Lung (tissue), 12 donors: ENCODE results near the gene COL17A1. TPM values are rescaled to one million over a fixed set of nuclear protein-coding genes. Genes with fewer than 3 reads are reported as not detected.

Experiments used
- ATAC-seq: fragments of 200-7000 bp; cut with Tn5 transposase; one replicate; pipeline ENCODE4 v1.9.1; 2020; ENCODE audit warnings: moderate number of reproducible peaks; ENCODE audit not compliant: insufficient read depth, low FRiP score
- DNase-seq, 3 donors: peaks; one replicate each; pipeline ENCODE4 v3.0.0-alpha.2; 2013 to 2017
- H3K27ac ChIP-seq, 2 donors: one replicate each; pipeline ENCODE4 v1.5.1; 2013; ENCODE audit warnings: mild to moderate bottlenecking in 2 of 2, moderate library complexity in 2 of 2, control low read depth in 1 of 2, inconsistent platforms in 1 of 2, low read depth in 1 of 2, low read length in 1 of 2
- H3K27me3 ChIP-seq, 3 donors: one replicate each; pipeline ENCODE4 v1.5.1; 2013; ENCODE audit warnings: low read length in 2 of 3; ENCODE audit not compliant: control insufficient read depth in 3 of 3, insufficient read depth in 3 of 3
- H3K36me3 ChIP-seq, 4 donors: one replicate each; pipeline ENCODE4 v1.5.1; 2013; ENCODE audit warnings: low read length in 4 of 4, mild to moderate bottlenecking in 1 of 4, moderate library complexity in 1 of 4; ENCODE audit not compliant: control insufficient read depth in 4 of 4, insufficient read depth in 4 of 4
- H3K4me1 ChIP-seq, 5 donors: one replicate each; pipeline ENCODE4 v1.5.1; 2013; ENCODE audit warnings: low read length in 5 of 5, mild to moderate bottlenecking in 2 of 5, moderate library complexity in 1 of 5; ENCODE audit not compliant: control insufficient read depth in 5 of 5, insufficient read depth in 5 of 5
- H3K4me3 ChIP-seq: one replicate; pipeline ENCODE4 v1.5.1; 2013; ENCODE audit warnings: mild to moderate bottlenecking, control low read depth, moderate library complexity
- H3K9ac ChIP-seq, 2 donors: one replicate each; pipeline ENCODE4 v1.5.1; 2013; ENCODE audit warnings: low read length in 2 of 2, control low read depth in 1 of 2; ENCODE audit not compliant: insufficient read depth in 1 of 2
- H3K9me3 ChIP-seq, 4 donors: one replicate each; pipeline ENCODE4 v1.5.1; 2013; ENCODE audit warnings: low read length in 3 of 4, mild to moderate bottlenecking in 1 of 4, moderate library complexity in 1 of 4; ENCODE audit not compliant: control insufficient read depth in 4 of 4, insufficient read depth in 3 of 4
- WGBS, 2 donors: extraction: QIAGEN DNeasy Blood & Tissue Kit; methylation state at CpG; one replicate each; pipeline ENCODE4 v1.1.7; 2013; 5-methylcytosine and 5-hydroxymethylcytosine counted together
- polyA plus RNA-seq, 2 donors: library from polyadenylated mRNA; stranded (reverse); fragments of 200-250 nt; gene quantifications; one replicate each; pipeline ENCODE4 v1.2.1, GENCODE V29; 2013
- total RNA-seq, 2 donors: library from RNA; depleted of rRNA in 1 of 2; stranded (reverse); fragments of >200 nt in 1 of 2; gene quantifications; one replicate each; pipeline ENCODE4 v1.2.1, GENCODE V29; 2014 to 2021
- TF ChIP-seq, protein P1 (sequence below): IDR thresholded peaks from 2 replicates; pipeline ENCODE4 v1.5.1; 2012; ENCODE audit warnings: mild to moderate bottlenecking; ENCODE audit errors: control extremely low read depth, extremely low read depth
- donor health status: control.
- donor health status: control.
- donor health status: Bipolar disorder and iron deficiency.
- donor health status: healthy.
- donor health status: DM: yes; HTN: yes; CAD: no.

COL17A1 gene
- total and polyA plus RNA-seq, 4 donors, result 0.92 to 2.5 (median 2.2) TPM

DNA sequence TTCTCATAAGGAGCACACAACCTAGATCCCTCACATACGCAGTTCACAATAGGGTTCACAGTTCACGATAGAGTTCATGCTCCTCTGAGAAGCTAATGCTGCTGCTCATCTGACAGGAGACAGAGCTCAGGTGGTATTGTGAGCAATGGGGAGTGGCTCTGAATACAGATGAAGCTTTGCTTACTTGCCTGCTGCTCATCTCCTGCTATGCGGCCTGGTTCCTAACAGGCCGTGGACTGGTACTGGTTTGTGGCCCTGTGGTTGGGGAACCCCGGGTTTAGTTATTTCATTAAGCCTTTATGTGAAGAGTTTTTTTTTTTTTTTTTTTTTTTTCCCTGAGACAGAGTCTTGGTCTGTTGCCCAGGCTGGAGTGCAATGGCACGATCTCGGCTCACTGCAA lies 99.3 kb downstream of the COL17A1 start:
- WGBS, 2 donors, result 79 to 92% methylated on average over 7 of the region's 7 CpGs
- no peak overlapping the region for H3K4me3 ChIP-seq
- H3K27ac ChIP-seq, result no peak overlapping the region
- no peaks in the 10 kb centered on the region for H3K9me3 ChIP-seq
- H3K36me3 ChIP-seq, result no peaks in the 10 kb centered on the region
- no peak for ATAC-seq
- no peaks in the 10 kb centered on the region for H3K27me3 ChIP-seq
- TF ChIP-seq, protein P1, sequence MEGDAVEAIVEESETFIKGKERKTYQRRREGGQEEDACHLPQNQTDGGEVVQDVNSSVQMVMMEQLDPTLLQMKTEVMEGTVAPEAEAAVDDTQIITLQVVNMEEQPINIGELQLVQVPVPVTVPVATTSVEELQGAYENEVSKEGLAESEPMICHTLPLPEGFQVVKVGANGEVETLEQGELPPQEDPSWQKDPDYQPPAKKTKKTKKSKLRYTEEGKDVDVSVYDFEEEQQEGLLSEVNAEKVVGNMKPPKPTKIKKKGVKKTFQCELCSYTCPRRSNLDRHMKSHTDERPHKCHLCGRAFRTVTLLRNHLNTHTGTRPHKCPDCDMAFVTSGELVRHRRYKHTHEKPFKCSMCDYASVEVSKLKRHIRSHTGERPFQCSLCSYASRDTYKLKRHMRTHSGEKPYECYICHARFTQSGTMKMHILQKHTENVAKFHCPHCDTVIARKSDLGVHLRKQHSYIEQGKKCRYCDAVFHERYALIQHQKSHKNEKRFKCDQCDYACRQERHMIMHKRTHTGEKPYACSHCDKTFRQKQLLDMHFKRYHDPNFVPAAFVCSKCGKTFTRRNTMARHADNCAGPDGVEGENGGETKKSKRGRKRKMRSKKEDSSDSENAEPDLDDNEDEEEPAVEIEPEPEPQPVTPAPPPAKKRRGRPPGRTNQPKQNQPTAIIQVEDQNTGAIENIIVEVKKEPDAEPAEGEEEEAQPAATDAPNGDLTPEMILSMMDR, result no peak
- H3K9ac ChIP-seq, result no peak overlapping the region
- peaks cover 2 to 32% (median 14%) of the 10 kb centered on the region in 5 donors for H3K4me1 ChIP-seq
- DNase-seq, result no peak

DNA sequence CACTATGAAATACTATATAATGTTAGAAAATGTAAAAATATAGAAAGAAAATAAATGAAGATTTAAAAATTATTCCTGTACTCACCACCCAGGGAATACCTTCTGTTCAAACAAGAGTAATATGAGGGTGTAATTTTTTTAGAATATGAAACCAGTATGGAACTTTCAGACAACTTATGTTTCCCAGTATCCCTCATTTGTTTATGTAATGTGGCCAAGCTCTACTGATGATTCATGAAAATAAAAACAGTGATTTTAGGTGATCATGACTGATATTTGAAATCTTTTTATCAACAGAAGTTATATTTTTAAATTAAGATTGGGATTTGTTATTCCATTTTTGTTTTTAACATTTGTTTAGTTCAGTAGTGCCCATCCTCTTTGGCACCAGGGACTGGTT lies 100.0 kb downstream of the COL17A1 start:
- Histone ChIP-seq H3K4me1 (peaks cover 2 to 32% (median 14%) of the 10 kb centered on the region in 5 donors), H3K27ac (no peak overlapping the region), H3K9ac (no peak overlapping the region), H3K27me3 (no peaks in the 10 kb centered on the region), H3K4me3 (no peak overlapping the region), H3K9me3 (no peaks in the 10 kb centered on the region), H3K36me3 (no peaks in the 10 kb centered on the region)
- TF ChIP-seq, protein P1, result no peak
- DNase-seq (no peak), ATAC-seq (no peak)

DNA sequence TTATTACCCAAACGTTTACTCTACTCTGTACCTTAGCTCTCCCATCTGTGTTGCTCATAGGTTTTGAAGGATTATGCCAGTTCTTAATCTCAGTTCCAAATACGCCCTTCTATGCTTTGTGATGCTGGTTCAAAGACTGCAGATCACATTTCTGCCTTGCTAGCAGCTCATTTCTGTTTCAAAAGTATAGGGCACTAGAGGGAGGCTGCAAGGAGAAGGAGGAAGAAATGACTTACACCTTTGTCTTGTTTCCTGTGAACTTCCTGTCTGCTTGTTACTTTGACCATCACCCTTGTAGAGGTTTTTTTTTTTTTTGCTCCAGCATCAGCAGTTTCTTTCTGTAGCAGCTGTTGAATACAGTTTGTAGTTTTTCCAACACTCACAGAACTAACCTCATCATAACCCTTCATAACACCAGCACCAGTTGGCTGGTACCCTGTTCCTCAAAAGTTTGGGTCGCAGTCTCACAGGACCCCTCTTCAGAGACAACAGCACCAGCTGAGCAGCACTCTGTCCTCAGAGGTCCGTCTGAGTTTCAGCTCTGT lies 102.2 kb downstream of the COL17A1 start:
- no peak for ATAC-seq
- 12 to 30% methylated on average over 4 of the region's 4 CpGs for whole genome bisulfite sequencing, 2 donors

More for the DNA sequence above, 102.2 kb downstream of the COL17A1 start:
- H3K36me3 ChIP-seq, result no peaks in the 10 kb centered on the region
- H3K9me3 ChIP-seq, result no peaks in the 10 kb centered on the region
- no peak overlapping the region for H3K4me3 ChIP-seq
- TF ChIP-seq, protein P1, result no peak
- H3K27ac ChIP-seq, result peak overlapping the region in 1 of 2 donors; percentile 64
- H3K27me3 ChIP-seq, result no peaks in the 10 kb centered on the region
- no peak for DNase-seq
- no peak overlapping the region for H3K9ac ChIP-seq
- H3K4me1 ChIP-seq, result peaks cover 2 to 24% (median 13%) of the 10 kb centered on the region in 5 donors
